ENCODE measurements around the gene ZNF830.

GRCh38 chr17:34987232-34987631 lies 25.9 kb downstream of the ZNF830 start:
- TF ChIP-seq SP1 (IDR thresholded peaks at IDR 0.05; ENCODE audit: low read depth) (no peak), SIN3A (IDR thresholded peaks at IDR 0.05; ENCODE audit: low read depth) (no peak), CTCF (IDR thresholded peaks at IDR 0.05 in 2 of 3, conservative IDR thresholded peaks at IDR 0.05 in 1 of 3; ENCODE audit: borderline replicate concordance in 1 of 3, insufficient read depth in 1 of 3, low read depth in 2 of 3, low read length in 2 of 3) (no peak)
